WTC11 (cell line): ENCODE results near the gene ETNK1.

Source experiments
- TP53 ChIP-seq: sonication (generic); formaldehyde crosslinking; IDR thresholded peaks from 2 replicates; pipeline ENCODE4 v1.8.1; 2023; ENCODE audit warnings: mild to moderate bottlenecking, missing genetic modification reagents
- ZNF263 ChIP-seq: sonication (generic); formaldehyde crosslinking; IDR thresholded peaks from 2 replicates; pipeline ENCODE4 v1.8.1; 2022; ENCODE audit warnings: low read depth, mild to moderate bottlenecking, moderate library complexity, missing genetic modification reagents

- TF ChIP-seq TP53 (CRISPR knock-in tag), result no peak
- no peak for TF ChIP-seq ZNF263 (CRISPR knock-in tag)
Measured at GRCh38 chr12:22686193-22686592, 61.2 kb downstream of the ETNK1 start.
